ENCODE measurements around the gene COLEC12. TPM values are rescaled to one million over a fixed set of nuclear protein-coding genes. Genes with fewer than 3 reads are reported as not detected.
A peak's percentile ranks its signal among the peaks of the same experiment; 100 is the strongest.

Gene COLEC12
- total RNA-seq, 1 donor from 2014 or later, result 9.1 TPM

DNA sequence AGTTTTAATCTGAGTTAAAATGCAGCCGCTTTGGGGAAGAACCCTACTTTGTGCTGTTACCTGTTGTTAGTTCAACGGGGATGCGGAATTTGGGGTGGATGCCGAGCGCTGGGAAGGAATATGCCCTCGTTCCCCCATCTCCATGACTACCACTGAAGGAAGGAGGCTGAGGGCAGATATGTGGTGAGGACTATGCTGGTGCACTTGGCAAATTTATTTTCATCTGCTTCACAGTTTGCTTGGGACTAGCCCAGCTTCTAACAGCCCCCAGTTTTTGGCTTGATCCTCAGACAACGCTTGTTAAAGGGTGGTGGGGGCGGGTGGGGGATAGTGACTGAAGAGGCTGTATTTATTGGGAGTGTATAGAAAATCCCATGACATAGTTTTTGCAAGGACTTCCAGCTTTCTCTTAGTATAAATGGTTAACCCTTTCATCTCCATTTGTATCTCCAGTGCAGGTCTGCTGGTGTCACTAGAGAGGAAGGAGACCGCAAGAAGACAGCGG lies 100.8 kb downstream of the COLEC12 start:
- intact Hi-C loops (cut with DNase I), result no loop called here
- no peak for ATAC-seq (ENCODE audit: poor library complexity)
- no peak for DNase-seq

DNA sequence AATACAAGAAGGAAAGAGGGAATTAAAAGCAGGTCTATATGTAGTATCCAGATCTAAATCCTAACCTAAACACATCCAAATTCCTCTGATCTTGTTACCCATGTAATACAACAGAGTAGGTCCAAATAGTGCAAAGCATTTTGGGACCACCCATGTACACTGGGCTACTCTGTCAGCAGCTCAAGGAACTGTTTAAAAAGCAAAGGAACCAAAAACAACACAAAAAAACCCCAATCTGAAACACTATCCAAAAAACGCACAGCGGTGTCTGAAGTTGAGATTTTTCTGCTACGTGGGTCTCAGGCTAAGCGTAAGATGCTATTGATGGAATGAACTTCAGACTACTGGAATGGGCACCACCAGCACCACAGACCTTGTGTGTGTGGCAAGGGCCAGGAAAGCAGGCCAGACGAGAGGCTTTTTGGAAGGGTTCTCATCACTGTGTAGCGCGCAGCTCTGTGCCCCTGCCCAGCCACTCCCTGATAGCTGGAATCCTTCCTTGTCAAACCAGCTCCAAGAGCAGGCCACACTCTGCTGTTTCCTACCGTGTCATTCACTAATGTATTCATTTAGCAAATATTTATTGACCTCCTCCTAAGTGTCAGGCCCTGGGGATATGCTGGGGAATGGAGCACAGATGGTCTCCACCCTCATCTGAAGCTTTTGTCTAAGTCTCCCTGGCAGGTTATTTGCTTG lies 101.4 kb downstream of the COLEC12 start:
- no peak for ATAC-seq (ENCODE audit: poor library complexity)
- intact Hi-C loops (cut with DNase I), result no loop called here

DNA sequence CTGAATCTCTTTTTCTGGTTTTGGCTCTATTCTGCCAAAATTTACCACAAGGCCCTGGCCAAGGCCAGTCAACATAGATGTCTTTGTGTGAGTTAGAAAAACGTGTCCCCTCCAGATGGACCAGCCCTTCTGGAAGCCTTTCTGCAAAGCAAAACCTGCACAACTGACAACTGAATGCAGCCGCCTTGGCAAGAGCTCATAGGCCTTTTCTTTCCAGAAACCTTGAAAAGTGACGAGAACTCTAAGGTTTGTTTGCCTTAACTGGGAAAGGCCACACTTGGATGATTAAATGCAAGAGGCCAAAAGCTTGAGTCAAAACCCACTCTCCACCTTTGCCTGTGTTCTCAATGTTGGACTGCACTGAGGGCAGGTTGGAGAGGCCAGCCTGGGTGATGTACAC lies 103.9 kb downstream of the COLEC12 start:
- ATAC-seq (ENCODE audit: poor library complexity) (no peak), DNase-seq (no peak)
- intact Hi-C loops (cut with DNase I), result no loop called here

More for the DNA sequence above, 101.4 kb downstream of the COLEC12 start:
- DNase-seq, result no peak

DNA sequence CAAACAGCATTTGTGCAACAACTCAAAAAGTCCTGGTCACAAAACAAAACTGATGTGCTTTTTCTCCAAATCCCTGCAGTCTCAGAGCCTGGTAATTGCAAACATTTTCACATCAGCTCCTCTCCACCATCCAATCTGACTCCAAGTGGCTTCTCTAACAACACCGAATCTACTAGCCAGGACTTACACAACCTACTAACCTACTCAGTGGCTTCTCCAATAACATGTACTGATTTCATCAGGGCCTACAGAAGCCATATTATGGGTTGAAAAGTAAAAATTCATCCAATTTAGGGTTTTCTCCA lies 104.3 kb downstream of the COLEC12 start:
- intact Hi-C loops (cut with DNase I), result no loop called here
- ATAC-seq (ENCODE audit: poor library complexity), result no peak
- DNase-seq, result no peak

DNA sequence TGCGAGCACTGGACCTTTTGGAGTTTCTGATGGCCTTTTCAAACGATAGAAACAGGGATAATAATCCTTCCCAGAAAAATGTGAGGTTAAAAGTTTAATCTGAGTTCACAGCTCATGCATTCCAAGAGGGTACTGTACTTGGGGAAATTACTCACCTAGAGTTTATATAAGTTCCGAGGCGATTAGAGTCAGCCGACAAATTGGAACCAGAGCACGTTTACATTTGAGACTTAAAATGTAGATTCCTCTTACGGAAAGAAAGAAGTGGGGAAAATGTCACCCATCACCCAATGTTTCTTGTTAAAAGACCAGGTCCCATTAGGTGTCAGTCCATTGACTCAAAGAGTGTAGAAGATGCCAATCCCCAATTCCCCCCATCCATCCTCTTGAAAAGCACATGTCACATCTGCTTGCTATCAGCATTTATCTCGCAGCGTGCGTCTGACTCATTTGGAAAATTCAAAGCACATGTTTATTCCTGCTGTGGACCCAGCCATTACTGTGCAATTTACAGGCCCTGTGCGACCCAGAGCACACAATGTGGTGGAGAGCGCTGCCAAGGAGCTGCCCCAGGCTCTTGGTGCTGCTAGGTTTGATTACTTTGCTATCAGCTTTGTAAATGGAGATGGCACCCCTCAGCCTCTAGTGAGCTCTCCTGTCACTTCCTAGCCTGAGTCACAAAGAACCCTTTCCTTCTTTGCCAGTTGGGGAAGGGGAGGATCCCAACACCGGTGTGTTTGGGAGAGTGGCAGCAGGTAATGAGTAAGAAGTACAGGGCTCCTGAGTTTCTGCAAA lies 104.8 kb downstream of the COLEC12 start:
- peak; percentile 60 for ATAC-seq (ENCODE audit: poor library complexity)
- intact Hi-C loops (cut with DNase I), result no loop called here
- DNase-seq, result no peak

DNA sequence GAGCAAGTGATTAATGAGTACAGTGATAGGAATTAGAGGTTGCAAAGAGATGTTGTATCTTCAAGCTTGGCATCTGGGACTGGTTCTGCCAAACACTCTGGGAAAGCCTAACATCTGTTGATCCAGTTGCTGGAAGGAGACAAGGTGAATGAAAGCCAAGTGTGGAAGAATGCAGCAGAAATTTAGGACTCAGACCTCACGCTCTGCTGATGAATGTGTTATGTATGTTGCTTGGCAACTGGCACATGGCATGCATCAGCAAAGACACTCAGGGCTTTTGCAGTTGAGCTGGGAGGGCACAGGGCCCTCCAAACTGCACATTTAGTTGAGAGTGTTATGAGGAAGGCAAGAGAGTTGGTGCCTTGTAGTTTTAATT lies 105.5 kb downstream of the COLEC12 start:
- ATAC-seq (ENCODE audit: poor library complexity) (peak; percentile 93), DNase-seq (peak; percentile 48)
- intact Hi-C loops (cut with DNase I), result no loop called here

DNA sequence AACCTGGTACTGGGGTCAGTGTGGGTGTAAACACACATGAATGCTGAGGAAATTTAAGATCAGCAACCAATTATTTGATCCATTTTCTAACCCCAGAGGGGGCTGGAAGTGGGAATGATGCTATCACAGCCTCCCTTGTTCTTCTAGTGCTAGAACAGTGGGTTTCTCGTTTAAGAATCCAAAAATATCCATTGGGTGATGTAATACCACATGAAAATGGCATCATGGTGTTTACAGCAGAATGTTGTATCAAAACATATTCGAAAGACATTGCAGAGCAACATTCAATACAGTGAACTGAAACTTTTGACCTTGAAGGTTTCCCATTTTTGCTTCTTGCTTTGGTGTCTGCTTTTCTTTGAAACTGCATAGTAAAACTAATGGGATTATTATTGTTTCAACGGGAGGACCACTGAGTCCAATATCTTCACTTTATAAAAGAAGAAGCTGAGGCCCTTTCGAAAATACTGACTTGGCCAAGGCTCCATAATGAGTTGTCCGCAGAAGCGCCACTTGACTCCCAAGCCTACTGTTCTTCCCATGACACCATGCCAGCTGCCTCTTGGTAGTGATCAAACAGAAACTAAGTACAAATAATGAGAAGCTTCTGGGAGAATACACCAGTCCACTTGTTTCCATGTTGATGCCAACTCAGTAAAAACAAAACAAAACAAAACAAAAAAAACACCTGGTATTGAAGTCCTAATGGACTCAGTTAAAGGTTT lies 106.1 kb downstream of the COLEC12 start:
- DNase-seq (no peak), ATAC-seq (ENCODE audit: poor library complexity) (peak; percentile 3)
- intact Hi-C loops (cut with DNase I), result no loop called here

DNA sequence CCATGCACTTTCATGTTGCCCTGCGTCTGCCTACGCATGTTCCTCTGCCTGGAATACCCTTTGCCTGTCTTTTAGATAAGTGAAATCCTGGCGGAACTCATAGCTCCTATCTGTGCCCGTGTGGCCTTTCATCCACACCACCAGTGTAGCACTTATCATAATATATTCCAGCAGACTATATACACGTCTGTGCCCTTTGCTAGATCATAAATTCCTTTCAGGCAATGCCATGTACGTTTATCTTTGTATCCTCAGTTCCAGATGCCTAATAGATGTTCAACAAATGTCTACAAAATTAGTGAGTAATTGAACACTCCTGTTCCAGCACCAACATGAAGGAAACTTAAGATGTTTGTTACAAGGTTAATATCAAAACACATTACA lies 106.9 kb downstream of the COLEC12 start:
- no peak for ATAC-seq (ENCODE audit: poor library complexity)
- intact Hi-C loops (cut with DNase I), result no loop called here
- no peak for DNase-seq

DNA sequence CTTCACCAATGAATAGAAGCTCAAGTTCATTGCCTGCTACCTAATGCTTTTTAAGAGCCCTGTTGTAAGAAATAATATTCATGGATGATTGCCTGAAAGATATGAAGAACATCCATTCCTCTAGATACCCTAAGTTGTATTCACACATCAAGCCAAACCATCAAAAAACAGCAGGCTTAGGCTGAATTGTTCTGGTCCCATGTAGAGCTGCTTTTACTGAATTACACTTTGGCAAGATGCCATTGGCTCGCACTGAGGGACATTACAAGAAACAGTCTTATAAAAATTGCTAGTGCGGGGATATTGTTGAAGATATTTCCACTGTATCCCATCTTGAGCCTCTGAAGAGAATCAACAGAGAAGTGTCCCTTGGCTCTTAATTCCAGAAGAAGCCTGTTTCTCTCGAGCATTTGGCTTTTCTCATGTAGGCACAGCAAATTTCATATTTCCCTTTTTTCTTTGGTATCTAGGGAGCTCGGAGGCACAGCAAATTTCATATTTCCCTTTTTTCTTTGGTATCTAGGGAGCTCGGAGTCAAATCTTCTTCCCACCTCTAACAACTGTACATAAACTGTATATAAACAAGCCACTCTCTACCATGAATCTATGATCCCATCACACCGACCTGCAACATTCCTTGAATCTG lies 107.5 kb downstream of the COLEC12 start:
- ATAC-seq (ENCODE audit: poor library complexity) (no peak), DNase-seq (no peak)
- intact Hi-C loops (cut with DNase I), result no loop called here

DNA sequence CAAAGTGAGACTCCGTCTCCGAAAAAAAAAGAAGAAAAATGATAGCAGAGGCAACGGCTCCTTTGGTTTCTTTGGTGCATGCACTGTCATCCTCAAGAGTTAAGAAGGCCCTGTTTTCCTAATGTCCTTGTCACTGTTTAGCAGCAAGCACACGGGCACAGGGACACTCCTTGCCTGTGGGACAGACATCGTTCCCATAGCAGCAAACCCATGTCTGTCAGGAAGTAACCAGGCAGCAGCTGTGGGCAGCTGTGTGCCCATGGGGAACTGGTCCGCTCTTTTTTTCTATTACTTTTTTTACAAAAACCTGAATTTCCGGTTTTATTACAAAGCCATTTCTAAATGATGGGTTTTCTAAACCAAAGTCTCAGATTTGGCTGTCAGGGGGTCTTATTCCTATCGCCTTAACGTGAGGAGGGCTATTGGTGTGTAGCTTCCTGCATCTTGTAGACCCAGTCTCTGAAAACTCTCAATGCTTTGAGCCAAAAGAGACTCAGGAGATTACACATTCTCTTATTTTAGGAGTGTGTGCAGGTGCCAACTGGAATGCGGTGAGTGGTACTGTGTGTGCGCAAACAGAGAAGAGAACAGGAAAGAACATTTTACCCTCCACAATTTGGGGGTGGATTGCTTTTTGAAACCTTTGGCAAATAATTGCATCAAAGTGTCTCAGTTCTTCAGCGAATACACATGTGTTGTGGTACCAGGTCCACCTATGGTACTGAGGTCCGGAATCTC lies 109.6 kb downstream of the COLEC12 start:
- DNase-seq (no peak), ATAC-seq (ENCODE audit: poor library complexity) (no peak)
- intact Hi-C loops (cut with DNase I), result no loop called here

DNA sequence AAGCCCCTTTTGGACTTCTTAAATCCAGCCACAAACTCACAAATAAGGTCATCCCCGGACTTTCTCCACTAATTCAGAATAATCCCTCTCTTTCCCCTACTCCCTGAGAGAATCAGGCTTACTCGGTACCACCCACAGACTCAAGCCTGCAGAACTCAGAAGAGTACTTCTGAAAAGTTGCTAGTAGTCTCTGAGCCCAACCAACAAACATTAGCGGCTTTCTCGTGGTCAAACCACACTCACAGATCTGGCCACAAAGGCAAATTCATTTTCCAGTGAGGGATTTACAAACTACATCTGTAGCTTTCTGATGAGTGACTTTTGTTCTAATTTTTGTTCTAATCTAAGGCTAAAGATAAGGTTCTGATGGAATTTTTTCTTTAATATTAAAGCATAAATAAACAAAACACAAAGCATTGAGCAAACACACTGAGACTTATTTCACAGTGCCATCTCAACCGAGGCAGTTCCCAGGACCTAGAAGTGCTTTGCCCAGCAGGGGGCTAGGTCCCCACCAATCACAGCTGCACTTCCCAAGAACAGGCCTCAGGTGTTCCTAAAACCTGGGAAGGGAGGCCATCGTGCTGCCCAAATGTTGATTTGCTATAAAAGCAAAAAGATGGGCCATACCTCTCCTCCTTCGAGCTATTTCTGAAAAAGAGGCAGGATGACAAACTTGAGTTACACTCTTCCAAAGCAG lies 110.7 kb downstream of the COLEC12 start:
- no peak for ATAC-seq (ENCODE audit: poor library complexity)

DNA sequence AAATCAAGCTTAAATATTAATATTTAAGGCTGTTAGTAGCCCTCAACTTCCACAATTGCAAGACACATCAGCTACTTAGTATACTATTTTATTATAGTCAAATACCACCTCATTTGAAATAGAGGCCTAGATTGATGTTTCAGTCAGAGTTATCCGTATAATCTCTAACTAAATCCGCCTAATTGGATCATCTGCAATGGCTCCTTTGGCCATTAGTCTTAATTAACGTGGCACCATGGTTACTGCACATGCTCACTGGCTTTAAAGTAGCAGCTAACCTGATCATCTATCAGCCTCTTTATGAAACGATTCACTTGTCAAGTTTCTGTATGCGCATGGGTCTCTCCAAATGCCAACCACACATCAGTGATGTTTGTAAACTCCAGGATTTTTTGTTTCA lies 112.3 kb downstream of the COLEC12 start:
- DNase-seq, result no peak
- no peak for ATAC-seq (ENCODE audit: poor library complexity)
- intact Hi-C loops (cut with DNase I), result no loop called here

More for the DNA sequence above, 110.7 kb downstream of the COLEC12 start:
- intact Hi-C loops (cut with DNase I), result no loop called here
- DNase-seq, result no peak

DNA sequence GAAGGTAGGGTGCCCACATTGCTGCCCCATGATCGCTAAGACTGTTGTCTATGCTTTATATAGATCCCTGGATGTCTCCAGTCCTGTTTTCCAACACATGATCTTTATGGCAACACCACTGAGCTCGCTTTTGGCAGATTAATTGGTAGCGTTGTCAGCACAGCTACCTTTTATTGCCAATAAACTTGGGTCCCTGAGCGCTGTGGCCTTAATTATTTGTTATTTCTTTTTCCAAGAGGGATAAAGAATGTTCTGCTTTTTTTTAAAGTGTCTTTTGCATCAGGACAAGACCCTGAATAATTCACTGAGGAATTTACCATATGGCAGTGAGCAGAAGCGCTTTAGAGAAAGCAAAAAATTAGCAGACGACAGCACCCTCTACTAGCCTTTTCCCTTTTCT lies 113.5 kb downstream of the COLEC12 start:
- intact Hi-C loops (cut with DNase I), result no loop called here
- no peak for DNase-seq
- ATAC-seq (ENCODE audit: poor library complexity), result no peak

DNA sequence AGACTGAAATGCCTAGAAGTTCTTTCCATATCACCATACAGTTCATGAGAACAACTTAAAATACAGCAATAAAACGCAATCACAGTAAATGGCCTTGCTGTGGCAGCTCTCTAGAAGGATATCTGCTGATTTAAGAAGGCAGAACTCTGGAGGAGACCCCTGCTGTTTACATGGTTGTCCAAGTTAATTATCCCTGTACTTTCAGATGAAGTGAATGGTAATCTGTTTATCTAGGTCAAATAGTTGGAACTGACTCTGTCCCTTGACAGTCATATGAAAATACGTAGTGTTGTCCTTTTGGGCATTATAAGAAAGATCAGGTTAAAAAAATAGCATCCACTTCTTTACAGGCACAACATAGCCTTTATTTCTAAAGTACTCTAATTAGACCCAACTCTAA lies 115.6 kb downstream of the COLEC12 start:
- no peak for ATAC-seq (ENCODE audit: poor library complexity)
- no peak for DNase-seq
- intact Hi-C loops (cut with DNase I), result no loop called here

DNA sequence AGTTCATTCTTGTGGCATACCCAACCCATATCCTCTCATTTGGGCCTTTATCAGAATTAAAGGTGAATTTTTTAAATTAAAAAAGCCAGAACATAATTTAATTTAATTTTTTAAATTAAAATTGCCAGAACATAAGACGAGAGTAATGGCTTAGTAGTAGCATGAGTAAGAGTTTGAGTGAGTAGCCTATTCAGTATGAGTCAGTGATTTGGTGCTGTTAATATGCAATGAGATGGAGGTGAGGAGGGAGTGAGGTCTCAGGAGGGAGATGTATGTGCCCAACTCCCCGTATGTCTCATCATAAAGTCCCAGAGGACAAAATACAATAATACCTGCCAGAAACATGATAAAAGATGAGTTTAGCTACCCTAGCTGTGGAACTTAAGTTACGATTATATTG lies 117.4 kb downstream of the COLEC12 start:
- ATAC-seq (ENCODE audit: poor library complexity), result no peak

DNA sequence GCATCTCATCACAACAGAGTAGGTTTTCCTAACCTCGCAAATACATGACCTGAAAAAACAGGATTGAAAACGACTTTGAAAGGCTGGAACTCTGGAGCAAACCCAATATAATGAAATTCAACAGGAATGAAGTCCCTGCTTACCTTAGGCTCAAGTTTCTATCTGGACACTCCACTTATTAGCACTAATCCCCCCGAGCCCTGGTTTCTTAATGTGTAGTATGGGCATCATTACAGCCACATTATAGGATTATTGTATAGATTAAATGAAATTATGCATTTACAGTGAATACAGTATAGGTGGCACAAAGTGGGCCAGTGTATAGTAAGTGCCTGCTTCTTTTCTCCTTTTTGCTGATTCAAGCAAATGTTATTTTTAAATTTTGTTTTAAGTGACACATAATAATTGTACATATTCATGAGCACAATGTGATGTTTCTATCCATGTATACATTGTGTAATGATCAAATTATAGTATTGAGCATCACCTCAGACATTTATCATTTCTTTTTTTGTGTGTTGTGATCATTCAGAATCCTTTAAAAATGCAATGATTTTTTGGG lies 118.0 kb downstream of the COLEC12 start:
- ATAC-seq (ENCODE audit: poor library complexity), result no peak
- no peak for DNase-seq

More for the DNA sequence above, 117.4 kb downstream of the COLEC12 start:
- intact Hi-C loops (cut with DNase I), result no loop called here
- DNase-seq, result no peak

DNA sequence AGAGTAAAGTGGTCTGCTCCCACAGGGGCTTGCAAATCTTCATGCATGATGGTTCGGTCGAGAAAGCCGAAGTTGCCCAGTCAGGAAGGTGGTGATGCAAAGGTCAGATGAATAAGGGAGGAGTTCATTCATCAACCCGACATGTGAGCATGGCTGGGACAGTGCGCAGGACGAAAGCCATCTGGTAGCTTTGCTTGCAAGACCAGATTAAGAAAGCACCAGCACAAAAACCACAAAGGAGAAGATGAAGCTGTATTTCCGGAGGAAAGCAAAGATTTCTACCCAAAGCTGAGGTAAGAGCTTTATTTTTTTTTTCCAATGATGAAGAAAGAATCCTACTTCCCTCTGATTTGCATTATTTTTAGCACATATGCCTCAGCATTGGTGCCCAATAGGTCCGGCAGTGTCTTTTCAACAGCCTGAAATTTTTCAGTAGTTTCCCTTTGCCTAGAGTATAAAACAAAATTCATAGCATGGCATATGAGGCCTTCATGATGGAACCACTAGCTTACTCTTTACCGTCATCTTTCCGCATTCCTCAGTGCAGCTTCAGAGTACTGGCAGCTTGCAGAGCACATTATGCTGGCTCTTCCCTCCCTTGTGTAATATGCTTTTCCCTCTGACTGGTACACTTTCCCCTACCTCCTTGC lies 120.7 kb downstream of the COLEC12 start:
- DNase-seq (peak; percentile 67), ATAC-seq (ENCODE audit: poor library complexity) (peak; percentile 66)
- intact Hi-C loops (cut with DNase I), result no loop called here

More for the DNA sequence above, 118.0 kb downstream of the COLEC12 start:
- intact Hi-C loops (cut with DNase I), result no loop called here

Data from Right ventricle myocardium superior (tissue), 1 donor.